Gastrocnemius medialis (tissue), 4 donors: Measurements from ENCODE around the gene ESCO1. TPM values are rescaled to one million over a fixed set of nuclear protein-coding genes. Genes with fewer than 3 reads are reported as not detected.
"Not testable (repeated sequence)": the region's sequence is repeated elsewhere in the genome, so short reads cannot be mapped to it uniquely, and the experiment has no call there.

Experiments
- ATAC-seq, 2 donors: fragments of 150-250 bp; one replicate each; pipeline ENCODE4 v1.9.1; 2016
- DNase-seq, 2 donors: peaks; one replicate each; pipeline ENCODE4 v3.0.0-alpha.2; 2019
- H3K27ac ChIP-seq, 4 donors: fragments of 200-600 bp; sonication (generic); 1 replicate in 1 of 4; 2 replicates in 3 of 4; pipeline ENCODE4 v1.5.1; 2016 to 2018; ENCODE audit warnings: mild to moderate bottlenecking in 2 of 4, moderate library complexity in 1 of 4
- H3K27me3 ChIP-seq, 3 donors: fragments of 200-600 bp; sonication (generic) in 2 of 3; 1 replicate in 1 of 3; 2 replicates in 2 of 3; pipeline versions ENCODE4 v1.5.1 to v1.6.0; 2016 to 2019; ENCODE audit warnings: mild to moderate bottlenecking in 1 of 3, moderate library complexity in 1 of 3
- H3K36me3 ChIP-seq, 2 donors: fragments of 200-600 bp; sonication (generic) in 1 of 2; one replicate each; pipeline ENCODE4 v1.5.1; 2017 to 2018
- H3K4me1 ChIP-seq, 2 donors: fragments of 200-600 bp; sonication (generic) in 1 of 2; one replicate each; pipeline ENCODE4 v1.5.1; 2016 to 2017; ENCODE audit warnings: mild to moderate bottlenecking in 2 of 2
- H3K4me3 ChIP-seq, 4 donors: fragments of 200-600 bp; sonication (generic) in 3 of 4; 1 replicate in 1 of 4; 2 replicates in 3 of 4; pipeline ENCODE4 v1.5.1; 2016 to 2019; ENCODE audit warnings: mild to moderate bottlenecking in 2 of 4
- H3K9me3 ChIP-seq, 3 donors: fragments of 200-600 bp; sonication (generic) in 2 of 3; 1 replicate in 1 of 3; 2 replicates in 2 of 3; pipeline ENCODE4 v1.5.1; 2016 to 2019
- CTCF ChIP-seq, 5 experiments: fragments of 450-650 bp in 3 of 5; fragments of 200-600 bp in 2 of 5; sonication (generic) in 2 of 5; IDR thresholded peaks in 4 of 5; conservative IDR thresholded peaks in 1 of 5; 1 replicate in 4 of 5; 2 replicates in 1 of 5; pipeline ENCODE4 v1.5.1; 2016 to 2019; ENCODE audit warnings: antibody characterized with exemption in 5 of 5, mild to moderate bottlenecking in 3 of 5, moderate library complexity in 3 of 5
- POLR2A ChIP-seq, 2 donors: fragments of 450-650 bp; IDR thresholded peaks; one replicate each; pipeline ENCODE4 v1.6.1; 2017; ENCODE audit warnings: antibody characterized with exemption in 2 of 2, mild to moderate bottlenecking in 2 of 2, moderate library complexity in 2 of 2
- in situ Hi-C, 4 donors: fragments of 200-750 bp; cut with MboI; loops; one replicate each; pipeline versions ENCODE4 v1.15.0 to v1.8.0; 2017; ENCODE audit warnings: low sequenced_read_pairs in 4 of 4
- intact Hi-C: fragments of 100-400 bp; cut with DNase I; formaldehyde crosslinking; loops from one replicate; pipeline ENCODE4 v1.15.1; 2023; ENCODE audit warnings: low total_unique reads
- total RNA-seq, 4 donors: library from RNA; depleted of rRNA; stranded (reverse); fragments of >200 nt; gene quantifications; one replicate each; pipeline versions ENCODE4 v1.1.0 to v1.2.3, GENCODE V29; 2016

ESCO1 gene
- total RNA-seq, 4 donors from 2014 or later: 12.1 to 17.9 (median 17.4) TPM

- Histone ChIP-seq H3K27me3 (no peaks in the 10 kb centered on the region), H3K4me3 (peak overlapping the region; percentile 74 to 94 (median 85)), H3K36me3 (no peaks in the 10 kb centered on the region), H3K9me3 (no peaks in the 10 kb centered on the region), H3K4me1 (peaks cover 28% of the 10 kb centered on the region in 2 donors), H3K27ac (peak overlapping the region; percentile 92 to 97 (median 94))
- no peak for ATAC-seq
- DNase-seq: no peak
- in situ Hi-C loops (no loop called here), intact Hi-C loops (loop anchor here (10.0 kb wide), 1 partner anchor 74 kb away; no protein-coding TSS in a partner anchor)
- no peak for TF ChIP-seq POLR2A (IDR thresholded peaks at IDR 0.05)
- no peak for TF ChIP-seq CTCF (IDR thresholded peaks at IDR 0.05 in 4 of 5, conservative IDR thresholded peaks at IDR 0.05 in 1 of 5)
These were observed 1.5 kb downstream of the ESCO1 start for GRCh38 chr18:21598726-21599584.

GRCh38 chr18:21597620-21598019 lies 2.9 kb downstream of the ESCO1 start:
- Histone ChIP-seq H3K9me3 (no peaks in the 10 kb centered on the region), H3K27me3 (no peaks in the 10 kb centered on the region), H3K36me3 (no peaks in the 10 kb centered on the region), H3K27ac (peak overlapping the region in 1 of 4 donors; percentile 26), H3K4me1 (peaks cover 28% of the 10 kb centered on the region in 2 donors), H3K4me3 (no peak overlapping the region)
- DNase-seq: no peak
- no peak for TF ChIP-seq POLR2A (IDR thresholded peaks at IDR 0.05)
- no peak for TF ChIP-seq CTCF (IDR thresholded peaks at IDR 0.05 in 4 of 5, conservative IDR thresholded peaks at IDR 0.05 in 1 of 5)
- in situ Hi-C loops: no loop called here
- ATAC-seq: no peak
- intact Hi-C loops: loop anchor here (10.0 kb wide), 1 partner anchor 73 kb away; no protein-coding TSS in a partner anchor

GRCh38 chr18:21593540-21594257 lies 6.8 kb downstream of the ESCO1 start:
- Histone ChIP-seq H3K4me3 (no peak overlapping the region), H3K4me1 (peaks cover 16 to 18% of the 10 kb centered on the region in 2 donors), H3K27ac (no peak overlapping the region), H3K27me3 (no peaks in the 10 kb centered on the region), H3K9me3 (no peaks in the 10 kb centered on the region), H3K36me3 (no peaks in the 10 kb centered on the region)
- DNase-seq (no peak), ATAC-seq (no peak)
- TF ChIP-seq CTCF (IDR thresholded peaks at IDR 0.05 in 4 of 5, conservative IDR thresholded peaks at IDR 0.05 in 1 of 5): no peak
- TF ChIP-seq POLR2A (IDR thresholded peaks at IDR 0.05): no peak
- in situ Hi-C loops (no loop called here), intact Hi-C loops (loop anchor here (10.0 kb wide), 1 partner anchor 69 kb away; no protein-coding TSS in a partner anchor)

GRCh38 chr18:21592361-21592760 lies 8.1 kb downstream of the ESCO1 start:
- DNase-seq, ATAC-seq, H3K4me3 ChIP-seq, H3K27me3 ChIP-seq, H3K27ac ChIP-seq, H3K36me3 ChIP-seq, H3K9me3 ChIP-seq, in situ Hi-C loops: not testable (repeated sequence)
- intact Hi-C loops: loop anchor here (10.0 kb wide), 1 partner anchor 68 kb away; no protein-coding TSS in a partner anchor
- H3K4me1 ChIP-seq: peaks cover 6 to 15% of the 10 kb centered on the region in 2 donors

- in situ Hi-C loops: no loop called here
- H3K27ac ChIP-seq: no peak overlapping the region
- peaks cover 0 to 4% of the 10 kb centered on the region in 2 donors for H3K4me1 ChIP-seq
- peaks cover 0 to 19% of the 10 kb centered on the region in 2 donors for H3K36me3 ChIP-seq
- no peak for DNase-seq
- no peaks in the 10 kb centered on the region for H3K9me3 ChIP-seq
- H3K4me3 ChIP-seq: no peak overlapping the region
- intact Hi-C loops: no loop called here
- H3K27me3 ChIP-seq: no peaks in the 10 kb centered on the region
- ATAC-seq: no peak
- TF ChIP-seq CTCF (IDR thresholded peaks at IDR 0.05 in 4 of 5, conservative IDR thresholded peaks at IDR 0.05 in 1 of 5) (no peak), POLR2A (IDR thresholded peaks at IDR 0.05) (no peak)
These were observed 16.1 kb downstream of the ESCO1 start for GRCh38 chr18:21584391-21584790.
